Prostate gland (tissue), 2 donors: Measurements from ENCODE around the gene CUX1.

Experiments used
- POLR2A ChIP-seq: fragments of 450-650 bp; IDR thresholded peaks from one replicate; pipeline ENCODE4 v1.6.1; 2016; ENCODE audit warnings: antibody characterized with exemption, mild to moderate bottlenecking
- POLR2AphosphoS5 ChIP-seq: sonication (generic); formaldehyde crosslinking; IDR thresholded peaks from one replicate; pipeline ENCODE4 v1.6.1; 2017; ENCODE audit warnings: antibody characterized with exemption
- TF ChIP-seq, protein P1 (sequence below), 4 experiments: fragments of 200-600 bp in 2 of 4; fragments of 450-650 bp in 2 of 4; sonication (generic) in 2 of 4; IDR thresholded peaks; 1 replicate in 3 of 4; 2 replicates in 1 of 4; pipeline ENCODE4 v1.5.1; 2016 to 2019; ENCODE audit warnings: antibody characterized with exemption in 4 of 4, mild to moderate bottlenecking in 2 of 4, moderate library complexity in 2 of 4

DNA sequence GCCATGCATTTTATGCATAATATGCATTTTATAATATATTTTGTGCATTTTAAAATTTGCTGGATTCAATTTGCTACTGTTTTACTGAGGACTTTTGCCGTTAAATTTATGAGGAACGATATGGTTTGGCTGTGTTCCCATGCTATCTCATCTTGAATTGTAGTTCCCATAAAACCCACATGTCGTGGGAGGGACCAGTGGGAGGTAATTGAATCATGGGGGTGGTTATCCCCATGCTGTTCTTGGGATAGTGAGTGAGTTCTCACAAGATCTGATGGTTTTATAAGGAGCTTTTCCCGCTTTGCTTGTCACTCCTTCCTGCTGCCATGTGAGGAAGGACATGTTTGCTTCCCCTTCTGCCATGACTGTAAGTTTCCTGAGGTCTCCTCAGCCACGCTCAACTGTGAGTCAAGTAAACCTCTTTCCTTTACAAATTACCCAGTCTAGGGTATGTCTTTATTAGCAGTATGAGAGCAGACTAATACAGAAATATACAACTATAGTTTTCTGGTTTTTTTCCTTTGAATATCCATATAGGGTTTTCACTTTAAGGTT is 267.9 kb downstream of the CUX1 start:
- TF ChIP-seq, protein P1, sequence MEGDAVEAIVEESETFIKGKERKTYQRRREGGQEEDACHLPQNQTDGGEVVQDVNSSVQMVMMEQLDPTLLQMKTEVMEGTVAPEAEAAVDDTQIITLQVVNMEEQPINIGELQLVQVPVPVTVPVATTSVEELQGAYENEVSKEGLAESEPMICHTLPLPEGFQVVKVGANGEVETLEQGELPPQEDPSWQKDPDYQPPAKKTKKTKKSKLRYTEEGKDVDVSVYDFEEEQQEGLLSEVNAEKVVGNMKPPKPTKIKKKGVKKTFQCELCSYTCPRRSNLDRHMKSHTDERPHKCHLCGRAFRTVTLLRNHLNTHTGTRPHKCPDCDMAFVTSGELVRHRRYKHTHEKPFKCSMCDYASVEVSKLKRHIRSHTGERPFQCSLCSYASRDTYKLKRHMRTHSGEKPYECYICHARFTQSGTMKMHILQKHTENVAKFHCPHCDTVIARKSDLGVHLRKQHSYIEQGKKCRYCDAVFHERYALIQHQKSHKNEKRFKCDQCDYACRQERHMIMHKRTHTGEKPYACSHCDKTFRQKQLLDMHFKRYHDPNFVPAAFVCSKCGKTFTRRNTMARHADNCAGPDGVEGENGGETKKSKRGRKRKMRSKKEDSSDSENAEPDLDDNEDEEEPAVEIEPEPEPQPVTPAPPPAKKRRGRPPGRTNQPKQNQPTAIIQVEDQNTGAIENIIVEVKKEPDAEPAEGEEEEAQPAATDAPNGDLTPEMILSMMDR (IDR thresholded peaks at IDR 0.05) = no peak
- no peak for TF ChIP-seq POLR2A
- peak; percentile 59 for TF ChIP-seq POLR2AphosphoS5
